ENCODE data around the gene TMEM79.

TMEM79 gene

GRCh38 chr1:156281281-156281680 lies 2.8 kb upstream of the TMEM79 start:
- Histone ChIP-seq H2BK12ac (ENCODE audit: low read length) (no peak overlapping the region), H3K14ac (ENCODE audit: low read length) (no peak overlapping the region), H3K27me3 (ENCODE audit: insufficient read depth, low read length) (no peaks in the 10 kb centered on the region), H3K4me1 (ENCODE audit: control insufficient read depth in 1 of 2, insufficient read depth in 2 of 2, low read length in 2 of 2) (peaks cover 20 to 21% of the 10 kb centered on the region in 2 experiments), H4K8ac (ENCODE audit: low read depth, low read length) (no peak overlapping the region), H3K23ac (ENCODE audit: low read length) (no peak overlapping the region), H4K12ac (ENCODE audit: low read depth, low read length) (no peak overlapping the region), H4K91ac (ENCODE audit: low read depth, low read length) (no peak overlapping the region), H3K79me2 (ENCODE audit: control insufficient read depth, insufficient read depth, low read length, poor library complexity) (peaks cover 20% of the 10 kb centered on the region), H3K4ac (ENCODE audit: low read depth, low read length) (peak overlapping the region; percentile 85), H3K9ac (ENCODE audit: low read length) (no peak overlapping the region), H3K9me3 (ENCODE audit: insufficient read depth, low read depth, low read length) (no peaks in the 10 kb centered on the region), H3K79me1 (ENCODE audit: low read length) (peaks cover 5% of the 10 kb centered on the region), H2AK5ac (ENCODE audit: low read length) (no peak overlapping the region), H3K27ac (ENCODE audit: low read depth, low read length) (no peak overlapping the region), H2BK120ac (ENCODE audit: insufficient read depth, low read length, poor library complexity) (no peak overlapping the region), H3K18ac (ENCODE audit: low read length) (no peak overlapping the region), H3K4me2 (ENCODE audit: low read length) (peak overlapping the region; percentile 86), H3K4me3 (ENCODE audit: low read depth, low read length) (no peak overlapping the region), H3K36me3 (ENCODE audit: control insufficient read depth in 1 of 2, insufficient read depth in 2 of 2, low read length in 2 of 2) (peaks cover 22 to 30% of the 10 kb centered on the region in 2 experiments), H2AFZ (ENCODE audit: insufficient read depth, low read length, poor library complexity) (no peak overlapping the region), H2BK5ac (ENCODE audit: low read depth, low read length, poor library complexity) (no peak overlapping the region)
- WGBS (ENCODE audit: extremely low coverage, insufficient coverage, insufficient read length): no CpG with 5 or more reads among the region's 8 CpGs
- peak; percentile 9 to 16 for DNase-seq

GRCh38 chr1:156281693-156282478 lies 2.2 kb upstream of the TMEM79 start:
- H3K79me2 ChIP-seq (ENCODE audit: control insufficient read depth, insufficient read depth, low read length, poor library complexity): peaks cover 20% of the 10 kb centered on the region
- H4K12ac ChIP-seq (ENCODE audit: low read depth, low read length): peak overlapping the region; percentile 85
- DNase-seq: peak in 1 of 2 donors; percentile 26
- peaks cover 5% of the 10 kb centered on the region for H3K79me1 ChIP-seq (ENCODE audit: low read length)
- H3K36me3 ChIP-seq (ENCODE audit: control insufficient read depth in 1 of 2, insufficient read depth in 2 of 2, low read length in 2 of 2): peaks cover 20 to 25% of the 10 kb centered on the region in 2 experiments
- H4K91ac ChIP-seq (ENCODE audit: low read depth, low read length): peak overlapping the region; percentile 99
- peak overlapping the region; percentile 85 for H3K4ac ChIP-seq (ENCODE audit: low read depth, low read length)
- H3K23ac ChIP-seq (ENCODE audit: low read length): no peak overlapping the region
- no peaks in the 10 kb centered on the region for H3K27me3 ChIP-seq (ENCODE audit: insufficient read depth, low read length)
- H3K9ac ChIP-seq (ENCODE audit: low read length): peak overlapping the region; percentile 92
- peak overlapping the region; percentile 69 for H3K27ac ChIP-seq (ENCODE audit: low read depth, low read length)
- H3K9me3 ChIP-seq (ENCODE audit: insufficient read depth, low read depth, low read length): no peaks in the 10 kb centered on the region
- peak overlapping the region; percentile 99 for H2BK120ac ChIP-seq (ENCODE audit: insufficient read depth, low read length, poor library complexity)
- H3K4me3 ChIP-seq (ENCODE audit: low read depth, low read length): peak overlapping the region; percentile 94
- H3K4me2 ChIP-seq (ENCODE audit: low read length): peak overlapping the region; percentile 86
- no peak overlapping the region for H2BK12ac ChIP-seq (ENCODE audit: low read length)
- no peak overlapping the region for H2AFZ ChIP-seq (ENCODE audit: insufficient read depth, low read length, poor library complexity)
- whole genome bisulfite sequencing (ENCODE audit: extremely low coverage, insufficient coverage, insufficient read length): no CpG with 5 or more reads among the region's 22 CpGs
- peak overlapping the region; percentile 99 for H4K8ac ChIP-seq (ENCODE audit: low read depth, low read length)
- H3K4me1 ChIP-seq (ENCODE audit: control insufficient read depth in 1 of 2, insufficient read depth in 2 of 2, low read length in 2 of 2): peaks cover 20 to 21% of the 10 kb centered on the region in 2 experiments
- peak overlapping the region; percentile 97 for H2BK5ac ChIP-seq (ENCODE audit: low read depth, low read length, poor library complexity)
- peak overlapping the region; percentile 97 for H2AK5ac ChIP-seq (ENCODE audit: low read length)
- peak overlapping the region; percentile 76 for H3K18ac ChIP-seq (ENCODE audit: low read length)
- H3K14ac ChIP-seq (ENCODE audit: low read length): peak overlapping the region; percentile 99

- peak within 1 kb of the TSS; percentile 99 for H3K18ac ChIP-seq (ENCODE audit: low read length)
- H3K79me1 ChIP-seq (ENCODE audit: low read length): peaks cover 5% of the 10 kb centered on the region
- H3K9ac ChIP-seq (ENCODE audit: low read length): peak within 1 kb of the TSS; percentile 92
- H3K23ac ChIP-seq (ENCODE audit: low read length): no peak within 1 kb of the TSS
- peaks cover 20% of the 10 kb centered on the region for H3K79me2 ChIP-seq (ENCODE audit: control insufficient read depth, insufficient read depth, low read length, poor library complexity)
- H3K4ac ChIP-seq (ENCODE audit: low read depth, low read length): peak within 1 kb of the TSS; percentile 85
- H3K36me3 ChIP-seq (ENCODE audit: control insufficient read depth in 1 of 2, insufficient read depth in 2 of 2, low read length in 2 of 2): peaks cover 16 to 21% of the 10 kb centered on the region in 2 experiments
- H2BK12ac ChIP-seq (ENCODE audit: low read length): peak within 1 kb of the TSS; percentile 34
- peak within 1 kb of the TSS; percentile 69 for H3K27ac ChIP-seq (ENCODE audit: low read depth, low read length)
- H3K27me3 ChIP-seq (ENCODE audit: insufficient read depth, low read length): no peaks in the 10 kb centered on the region
- H3K9me3 ChIP-seq (ENCODE audit: insufficient read depth, low read depth, low read length): no peaks in the 10 kb centered on the region
- H3K4me1 ChIP-seq (ENCODE audit: control insufficient read depth in 1 of 2, insufficient read depth in 2 of 2, low read length in 2 of 2): peaks cover 20 to 21% of the 10 kb centered on the region in 2 experiments
- H2AK5ac ChIP-seq (ENCODE audit: low read length): peak within 1 kb of the TSS; percentile 97
- H4K8ac ChIP-seq (ENCODE audit: low read depth, low read length): peak within 1 kb of the TSS; percentile 99
- H3K4me3 ChIP-seq (ENCODE audit: low read depth, low read length): peak within 1 kb of the TSS; percentile 94
- H4K12ac ChIP-seq (ENCODE audit: low read depth, low read length): peak within 1 kb of the TSS; percentile 99
- H2BK5ac ChIP-seq (ENCODE audit: low read depth, low read length, poor library complexity): peak within 1 kb of the TSS; percentile 97
- peak within 1 kb of the TSS; percentile 99 for H4K91ac ChIP-seq (ENCODE audit: low read depth, low read length)
- peak within 1 kb of the TSS; percentile 99 for H2BK120ac ChIP-seq (ENCODE audit: insufficient read depth, low read length, poor library complexity)
- DNase-seq: peak; percentile 98 to 100
- peak within 1 kb of the TSS; percentile 99 for H3K14ac ChIP-seq (ENCODE audit: low read length)
- peak within 1 kb of the TSS; percentile 86 for H3K4me2 ChIP-seq (ENCODE audit: low read length)
- WGBS (ENCODE audit: extremely low coverage, insufficient coverage, insufficient read length): no CpG with 5 or more reads among the region's 50 CpGs
- H2AFZ ChIP-seq (ENCODE audit: insufficient read depth, low read length, poor library complexity): peak within 1 kb of the TSS; percentile 93
Measured at GRCh38 chr1:156282479-156283222, 1.5 kb upstream of the TMEM79 start, which contains the start of gene SMG5. Gene SMG5, minus strand, starts transcription at chr1:156282825. Its CDS starts 145 bp downstream, at chr1:156282680.

- Histone ChIP-seq H2BK5ac (ENCODE audit: low read depth, low read length, poor library complexity) (no peak overlapping the region), H3K14ac (ENCODE audit: low read length) (no peak overlapping the region), H2BK120ac (ENCODE audit: insufficient read depth, low read length, poor library complexity) (peak overlapping the region; percentile 50), H3K4me1 (ENCODE audit: control insufficient read depth in 1 of 2, insufficient read depth in 2 of 2, low read length in 2 of 2) (peaks cover 20 to 21% of the 10 kb centered on the region in 2 experiments), H3K27ac (ENCODE audit: low read depth, low read length) (no peak overlapping the region), H3K27me3 (ENCODE audit: insufficient read depth, low read length) (no peaks in the 10 kb centered on the region), H3K4me3 (ENCODE audit: low read depth, low read length) (no peak overlapping the region), H3K4me2 (ENCODE audit: low read length) (peak overlapping the region; percentile 81), H4K12ac (ENCODE audit: low read depth, low read length) (peak overlapping the region; percentile 90), H3K79me2 (ENCODE audit: control insufficient read depth, insufficient read depth, low read length, poor library complexity) (peaks cover 20% of the 10 kb centered on the region), H2AFZ (ENCODE audit: insufficient read depth, low read length, poor library complexity) (peak overlapping the region; percentile 66), H3K9ac (ENCODE audit: low read length) (no peak overlapping the region), H3K23ac (ENCODE audit: low read length) (no peak overlapping the region), H4K8ac (ENCODE audit: low read depth, low read length) (peak overlapping the region; percentile 98), H3K79me1 (ENCODE audit: low read length) (peaks cover 5% of the 10 kb centered on the region), H2AK5ac (ENCODE audit: low read length) (peak overlapping the region; percentile 36), H2BK12ac (ENCODE audit: low read length) (peak overlapping the region; percentile 34), H3K36me3 (ENCODE audit: control insufficient read depth in 1 of 2, insufficient read depth in 2 of 2, low read length in 2 of 2) (peaks cover 12 to 13% of the 10 kb centered on the region in 2 experiments), H3K4ac (ENCODE audit: low read depth, low read length) (peak overlapping the region; percentile 76), H4K91ac (ENCODE audit: low read depth, low read length) (peak overlapping the region; percentile 84), H3K18ac (ENCODE audit: low read length) (no peak overlapping the region), H3K9me3 (ENCODE audit: insufficient read depth, low read depth, low read length) (no peaks in the 10 kb centered on the region)
- no peak for DNase-seq
- WGBS (ENCODE audit: extremely low coverage, insufficient coverage, insufficient read length): no CpG with 5 or more reads among the region's 1 CpG
Measured at GRCh38 chr1:156283521-156283920, 604 bp upstream of the TMEM79 start.
